Mesothelial cell of epicardium (in vitro differentiated cells): ENCODE measurements around the gene CASTOR1. TPM values are rescaled to one million over a fixed set of nuclear protein-coding genes. Genes with fewer than 3 reads are reported as not detected.

Experiments used
- DNase-seq, 2 experiments: peaks; one replicate each; pipeline ENCODE4 v3.0.0; 2021; ENCODE audit warnings: low spot score in 2 of 2; ENCODE audit not compliant: unreplicated experiment in 2 of 2
- H3K27ac Mint-ChIP-seq: 2 replicates; pipeline ENCODE4 v1.8.0; 2021; ENCODE audit warnings: mixed read lengths
- H3K27me3 Mint-ChIP-seq: 2 replicates; pipeline ENCODE4 v1.8.0; 2021; ENCODE audit warnings: low read depth, mixed read lengths
- H3K36me3 Mint-ChIP-seq: 2 replicates; pipeline ENCODE4 v1.8.0; 2021; ENCODE audit warnings: mixed read lengths
- H3K4me1 Mint-ChIP-seq: 2 replicates; pipeline ENCODE4 v1.8.0; 2021; ENCODE audit warnings: mixed read lengths
- H3K4me3 Mint-ChIP-seq: 2 replicates; pipeline ENCODE4 v1.8.0; 2021; ENCODE audit warnings: mild to moderate bottlenecking, moderate library complexity, mixed read lengths
- H3K9me3 Mint-ChIP-seq: 2 replicates; pipeline ENCODE4 v1.8.0; 2021; ENCODE audit warnings: mixed read lengths
- CTCF ChIP-seq: fragments of 200-600 bp; sonication (generic); IDR thresholded peaks from one replicate; pipeline ENCODE4 v1.5.0; 2021; ENCODE audit warnings: antibody characterized with exemption; ENCODE audit not compliant: unreplicated experiment
- total RNA-seq: library from RNA; stranded (reverse); gene quantifications from 3 replicates; pipeline ENCODE4 v1.2.1, GENCODE V29; 2021

CASTOR1 gene
- total RNA-seq, 1 donor from 2014 or later: 13.5 TPM

GRCh38 chr22:30306627-30307011, 17.3 kb upstream of the CASTOR1 start:
- Mint-ChIP-seq H3K27ac (no peak overlapping the region), H3K9me3 (no peaks in the 10 kb centered on the region)

DNA sequence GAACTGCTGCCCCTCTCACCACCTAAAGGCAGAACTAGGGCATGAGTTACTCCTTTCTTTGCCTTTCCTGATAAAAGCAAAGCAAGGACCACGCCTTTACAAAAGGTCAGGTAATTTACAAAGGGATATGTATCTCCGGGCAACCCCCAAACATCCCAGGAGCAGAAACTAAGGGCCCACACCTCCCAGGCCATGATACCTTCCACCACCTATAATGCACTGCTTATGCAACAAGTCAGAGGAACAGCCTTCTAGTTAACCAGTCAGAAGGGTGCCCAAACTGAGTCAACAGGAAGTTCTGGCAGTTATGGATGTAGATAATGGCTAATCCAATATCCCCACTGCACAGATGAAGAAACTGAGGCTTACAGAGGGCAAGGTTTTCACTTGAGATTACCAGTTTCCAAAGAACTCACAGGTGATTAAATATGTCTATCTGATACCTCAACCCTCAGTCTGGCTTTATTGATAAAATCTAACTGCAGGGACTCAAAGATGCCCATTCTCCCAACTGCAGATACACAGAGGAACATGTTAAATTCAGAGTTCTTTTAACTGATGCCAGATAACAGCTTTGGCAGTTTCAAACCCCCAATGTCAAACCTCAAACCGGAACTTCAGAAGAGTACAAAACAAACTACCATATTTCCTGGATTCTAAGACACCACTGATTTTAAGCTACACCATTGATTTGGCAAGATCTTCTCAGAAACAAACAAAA, 16.8 kb upstream of the CASTOR1 start:
- Mint-ChIP-seq H3K36me3 (no peaks in the 10 kb centered on the region), H3K4me3 (no peak overlapping the region), H3K9me3 (no peaks in the 10 kb centered on the region), H3K27ac (no peak overlapping the region), H3K4me1 (peaks cover 44% of the 10 kb centered on the region), H3K27me3 (no peaks in the 10 kb centered on the region)
- DNase-seq: no peak
- TF ChIP-seq CTCF: no peak

More at GRCh38 chr22:30306627-30307011, 17.3 kb upstream of the CASTOR1 start:
- DNase-seq: no peak
- Mint-ChIP-seq H3K4me3 (no peak overlapping the region), H3K36me3 (no peaks in the 10 kb centered on the region), H3K27me3 (no peaks in the 10 kb centered on the region), H3K4me1 (peaks cover 40% of the 10 kb centered on the region)
- TF ChIP-seq CTCF: no peak

DNA sequence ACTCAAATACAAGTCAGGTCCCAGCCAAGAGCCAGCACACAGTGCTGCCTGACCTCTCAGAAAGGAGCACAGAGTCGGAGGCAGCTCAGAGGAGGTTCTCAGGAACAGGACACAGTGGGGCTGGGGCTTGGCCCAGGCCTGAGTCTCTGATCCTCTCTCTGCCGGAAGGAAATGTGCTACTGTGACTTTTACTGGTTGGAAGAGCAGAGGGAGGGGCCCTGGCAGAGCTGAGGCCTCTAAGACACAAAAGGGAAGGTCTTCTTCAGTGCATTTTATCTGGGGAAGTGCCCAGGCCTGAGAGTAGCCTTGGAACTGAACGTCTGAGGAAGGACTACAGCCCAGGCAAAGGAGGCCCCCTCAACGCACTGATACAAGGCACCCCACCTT, 16.2 kb upstream of the CASTOR1 start:
- DNase-seq: no peak
- Mint-ChIP-seq H3K4me1 (peaks cover 44% of the 10 kb centered on the region), H3K4me3 (no peak overlapping the region), H3K27ac (peak overlapping the region; percentile 22), H3K36me3 (no peaks in the 10 kb centered on the region), H3K27me3 (no peaks in the 10 kb centered on the region), H3K9me3 (no peaks in the 10 kb centered on the region)
- TF ChIP-seq CTCF: no peak

GRCh38 chr22:30304495-30305244, 15.4 kb upstream of the CASTOR1 start:
- DNase-seq: no peak
- Mint-ChIP-seq H3K4me1 (peaks cover 44% of the 10 kb centered on the region), H3K9me3 (no peaks in the 10 kb centered on the region), H3K4me3 (no peak overlapping the region), H3K27me3 (no peaks in the 10 kb centered on the region), H3K27ac (peak overlapping the region; percentile 32), H3K36me3 (no peaks in the 10 kb centered on the region)
- TF ChIP-seq CTCF: no peak

DNA sequence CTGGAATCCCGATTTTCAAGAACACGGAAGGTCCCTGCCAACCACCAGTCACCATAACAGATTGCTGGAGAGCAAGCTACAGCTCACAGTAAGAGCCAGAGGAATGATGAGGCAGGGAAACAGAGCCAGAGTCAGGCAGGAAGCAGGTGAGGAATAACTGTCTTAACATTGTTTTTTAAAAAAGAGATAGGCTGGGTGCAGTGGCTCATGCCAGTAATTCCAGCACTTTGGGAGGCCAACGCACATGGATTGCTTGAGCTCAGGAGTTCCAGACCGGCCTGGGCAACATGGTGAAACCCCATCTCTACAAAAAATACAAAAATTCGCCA, 13.5 kb upstream of the CASTOR1 start:
- Mint-ChIP-seq H3K4me3 (no peak overlapping the region), H3K4me1 (peaks cover 58% of the 10 kb centered on the region), H3K27me3 (no peaks in the 10 kb centered on the region), H3K9me3 (no peaks in the 10 kb centered on the region), H3K36me3 (peaks cover 2% of the 10 kb centered on the region), H3K27ac (peak overlapping the region; percentile 50)
- no peak for TF ChIP-seq CTCF
- DNase-seq: no peak
